Activated T-cell treated with anti-CD3 and anti-CD28 coated beads, Interleukin-2, amount 50 U/mL, for 72 hours (primary cell): ENCODE data around the gene TRAF3IP1. TPM values are rescaled to one million over a fixed set of nuclear protein-coding genes. Genes with fewer than 3 reads are reported as not detected.
A peak's percentile ranks its signal among the peaks of the same experiment; 100 is the strongest.

Experiments used
- ATAC-seq, 2 donors: fragments of 150-1000 bp; cut with Tn5 transposase; replicated peaks in 1 of 2; 2 replicates each; pipeline ENCODE4 v1.10.0; 2021; ENCODE audit warnings: moderate library complexity in 2 of 2, mild to moderate bottlenecking in 1 of 2
- DNase-seq, 2 donors: peaks; one replicate each; pipeline ENCODE4 v3.0.0; 2021 to 2022; ENCODE audit warnings: mixed read lengths in 1 of 2
- H3K27ac Mint-ChIP-seq: one replicate; pipeline ENCODE4 v1.8.0; 2022; ENCODE audit warnings: mild to moderate bottlenecking, moderate library complexity, mixed read lengths
- H3K27me3 Mint-ChIP-seq: one replicate; pipeline ENCODE4 v1.8.0; 2022; ENCODE audit warnings: low read depth, mixed read lengths
- H3K36me3 Mint-ChIP-seq, 2 donors: one replicate each; pipeline ENCODE4 v1.8.0; 2022; ENCODE audit warnings: mixed read lengths in 2 of 2, mild to moderate bottlenecking in 1 of 2; ENCODE audit not compliant: insufficient read depth in 2 of 2
- H3K4me1 Mint-ChIP-seq: one replicate; pipeline ENCODE4 v1.8.0; 2022; ENCODE audit warnings: low read depth, mixed read lengths
- H3K4me3 Mint-ChIP-seq, 2 donors: one replicate each; pipeline ENCODE4 v1.8.0; 2022; ENCODE audit warnings: mild to moderate bottlenecking in 2 of 2, mixed read lengths in 2 of 2, moderate library complexity in 2 of 2
- H3K9me3 Mint-ChIP-seq, 2 donors: one replicate each; pipeline ENCODE4 v1.8.0; 2022; ENCODE audit warnings: mixed read lengths in 2 of 2
- total RNA-seq, 2 donors: library from RNA; stranded (reverse); gene quantifications; one replicate each; pipeline ENCODE4 v1.2.3, GENCODE V29; 2022

Gene TRAF3IP1
- total RNA-seq, 2 donors from 2014 or later: 7.0 to 13.1 TPM

DNA sequence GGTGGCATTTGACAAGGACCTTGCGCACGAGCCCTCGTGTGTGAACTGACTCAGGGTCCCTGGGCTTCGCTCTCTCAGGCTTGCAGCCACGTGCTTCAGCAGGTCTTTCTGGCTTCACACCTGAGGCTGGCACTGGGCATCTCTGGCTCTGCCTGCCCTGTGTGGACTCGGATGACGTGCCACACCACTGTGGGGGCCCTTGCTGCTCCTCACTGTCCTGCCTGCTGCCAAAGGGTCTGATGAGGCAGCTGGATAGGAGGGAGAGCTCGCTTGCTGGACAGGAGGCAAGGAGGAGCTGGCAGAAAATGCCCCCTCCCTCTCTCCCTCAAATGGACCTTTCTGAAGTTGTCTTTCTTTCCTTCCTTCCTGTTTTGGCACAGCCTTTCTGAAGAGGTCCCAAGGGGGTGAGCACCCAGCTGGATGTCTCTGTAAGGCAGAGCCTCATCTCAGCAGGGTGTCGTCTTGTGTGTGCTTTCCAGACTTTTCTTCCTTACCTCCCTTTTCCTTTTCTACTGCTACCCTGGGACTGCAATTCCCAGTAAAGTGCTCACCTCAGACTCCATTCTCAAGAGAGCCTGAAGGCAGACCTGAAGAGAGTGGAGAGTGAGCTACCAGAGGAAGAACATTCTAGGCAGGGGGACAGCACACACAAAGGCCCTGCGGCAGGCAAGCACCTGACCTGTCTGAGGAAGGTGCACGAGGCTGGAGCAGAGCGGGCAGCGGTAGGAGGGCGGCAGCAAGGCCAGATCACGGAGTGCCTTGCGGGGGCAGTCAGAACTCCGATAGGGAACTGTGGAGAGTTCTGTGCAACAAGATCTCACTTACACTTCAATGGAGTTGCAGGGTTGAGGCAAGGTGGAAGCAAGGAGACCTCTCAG lies 37.2 kb upstream of the TRAF3IP1 start:
- no peak for ATAC-seq
- Mint-ChIP-seq H3K27me3 (no peaks in the 10 kb centered on the region), H3K9me3 (no peaks in the 10 kb centered on the region), H3K27ac (no peak overlapping the region), H3K36me3 (peaks cover 0 to 1% of the 10 kb centered on the region in 2 donors), H3K4me3 (no peak overlapping the region), H3K4me1 (peaks cover 36% of the 10 kb centered on the region)
- no peak for DNase-seq

DNA sequence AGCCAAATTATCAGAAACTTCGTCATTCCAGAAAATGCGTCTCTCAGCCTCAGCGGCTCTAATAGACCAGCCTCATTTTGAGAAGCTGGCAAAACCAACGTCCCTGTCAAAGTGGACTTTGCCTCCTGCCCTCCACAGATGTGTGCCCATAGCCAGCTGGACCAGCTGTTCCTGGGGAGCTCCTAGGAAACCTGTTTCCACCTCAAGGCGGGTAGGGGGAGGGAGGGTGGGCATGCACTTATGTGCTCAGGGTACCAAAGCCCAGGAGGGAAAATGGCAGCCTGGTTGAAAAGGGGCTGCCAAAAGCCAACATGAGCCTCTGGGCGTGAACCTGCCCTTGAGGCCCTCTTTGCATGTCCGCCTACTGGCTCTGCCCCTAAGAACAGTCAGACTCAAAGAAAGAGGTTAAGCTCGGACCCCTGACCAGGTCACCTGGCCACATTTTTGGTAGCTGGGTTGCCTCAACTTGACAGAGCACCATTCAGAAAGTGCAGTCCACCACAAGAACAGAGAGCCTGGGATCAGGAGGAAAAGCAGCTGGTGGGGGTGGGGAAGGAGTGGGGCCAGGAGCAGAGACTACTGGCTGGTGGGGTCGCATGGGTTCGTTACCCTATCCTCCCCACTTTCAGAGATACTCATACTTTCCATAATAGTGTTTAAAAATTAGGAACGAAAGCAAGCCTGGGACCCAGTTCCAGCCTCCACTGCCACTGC lies 35.4 kb upstream of the TRAF3IP1 start:
- no peak overlapping the region for H3K4me3 Mint-ChIP-seq
- no peaks in the 10 kb centered on the region for H3K27me3 Mint-ChIP-seq
- H3K27ac Mint-ChIP-seq: no peak overlapping the region
- H3K36me3 Mint-ChIP-seq: peaks cover 1% of the 10 kb centered on the region in 2 donors
- no peak for DNase-seq
- no peak for ATAC-seq
- no peaks in the 10 kb centered on the region for H3K9me3 Mint-ChIP-seq
- H3K4me1 Mint-ChIP-seq: peaks cover 45% of the 10 kb centered on the region

DNA sequence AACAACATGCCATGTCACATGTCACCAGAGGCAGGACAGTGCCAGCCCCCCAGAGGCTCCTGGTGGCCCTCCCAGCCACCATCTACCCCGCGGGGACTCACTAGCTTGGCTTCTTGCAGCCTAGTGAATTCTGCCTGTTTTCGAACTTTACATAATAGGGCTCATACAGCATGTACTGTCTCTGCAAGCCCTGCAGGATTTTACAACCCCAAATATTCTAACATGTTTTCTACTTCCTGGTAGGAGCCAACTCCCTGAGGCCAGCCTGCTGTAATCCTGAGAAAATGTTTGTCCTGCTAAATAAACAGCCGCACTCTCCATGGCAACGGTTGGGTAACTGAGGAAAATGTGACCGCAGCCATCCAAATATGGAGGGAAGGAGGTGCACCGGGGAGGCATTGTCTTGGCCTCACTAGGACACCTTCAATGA lies 34.6 kb upstream of the TRAF3IP1 start:
- DNase-seq (no peak), ATAC-seq (no peak)
- Mint-ChIP-seq H3K36me3 (peaks cover 1% of the 10 kb centered on the region in 2 donors), H3K9me3 (no peaks in the 10 kb centered on the region), H3K27me3 (no peaks in the 10 kb centered on the region), H3K4me1 (peaks cover 52% of the 10 kb centered on the region), H3K27ac (no peak overlapping the region), H3K4me3 (no peak overlapping the region)

DNA sequence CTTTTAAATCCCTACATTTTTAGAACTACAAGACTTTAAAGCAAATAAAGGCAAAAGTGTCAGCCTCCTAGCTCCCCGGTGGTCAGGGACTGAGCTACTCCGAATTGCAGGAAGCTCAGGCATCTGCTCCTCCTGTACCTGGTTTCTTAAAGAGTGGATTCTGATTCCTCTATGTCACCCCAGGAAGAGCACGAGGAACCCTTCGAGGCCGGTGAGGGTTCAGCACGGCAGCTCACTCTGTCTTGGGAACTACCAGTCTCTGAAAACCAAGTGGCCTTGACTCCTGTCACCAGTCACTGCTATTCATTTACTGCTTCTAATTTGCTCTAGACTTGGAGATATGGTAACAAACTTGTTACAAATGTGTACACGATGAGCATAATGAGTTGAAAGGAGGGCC lies 34.2 kb upstream of the TRAF3IP1 start:
- Mint-ChIP-seq H3K4me3 (no peak overlapping the region), H3K4me1 (peaks cover 52% of the 10 kb centered on the region), H3K36me3 (peaks cover 1% of the 10 kb centered on the region in 2 donors), H3K9me3 (no peaks in the 10 kb centered on the region), H3K27ac (no peak overlapping the region), H3K27me3 (no peaks in the 10 kb centered on the region)
- ATAC-seq: no peak
- DNase-seq: no peak

DNA sequence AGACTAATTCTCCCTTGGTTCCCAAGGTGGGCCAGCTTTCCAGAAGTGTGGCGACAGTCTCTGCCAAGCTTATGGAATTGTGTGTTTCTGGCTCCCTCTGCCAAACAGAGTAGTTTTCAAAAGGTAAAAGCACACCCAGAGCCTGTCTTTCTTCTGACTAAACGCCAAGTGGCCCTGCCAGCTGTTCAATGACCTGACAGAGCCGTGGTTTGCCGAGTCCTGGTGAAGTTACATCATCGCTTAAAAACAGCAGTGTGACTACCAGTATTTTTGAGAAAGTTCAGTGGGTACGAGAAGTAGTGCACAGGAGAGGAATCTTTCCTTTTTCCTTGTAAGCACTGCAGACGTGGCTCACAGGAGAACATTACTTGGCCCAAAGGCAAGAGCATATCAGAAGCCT lies 33.8 kb upstream of the TRAF3IP1 start:
- ATAC-seq: no peak
- H3K27me3 Mint-ChIP-seq: no peaks in the 10 kb centered on the region
- no peaks in the 10 kb centered on the region for H3K9me3 Mint-ChIP-seq
- DNase-seq: no peak
- peak overlapping the region; percentile 80 to 85 for H3K4me3 Mint-ChIP-seq
- H3K27ac Mint-ChIP-seq: no peak overlapping the region
- H3K36me3 Mint-ChIP-seq: peaks cover 1% of the 10 kb centered on the region in 2 donors
- peaks cover 52% of the 10 kb centered on the region for H3K4me1 Mint-ChIP-seq

DNA sequence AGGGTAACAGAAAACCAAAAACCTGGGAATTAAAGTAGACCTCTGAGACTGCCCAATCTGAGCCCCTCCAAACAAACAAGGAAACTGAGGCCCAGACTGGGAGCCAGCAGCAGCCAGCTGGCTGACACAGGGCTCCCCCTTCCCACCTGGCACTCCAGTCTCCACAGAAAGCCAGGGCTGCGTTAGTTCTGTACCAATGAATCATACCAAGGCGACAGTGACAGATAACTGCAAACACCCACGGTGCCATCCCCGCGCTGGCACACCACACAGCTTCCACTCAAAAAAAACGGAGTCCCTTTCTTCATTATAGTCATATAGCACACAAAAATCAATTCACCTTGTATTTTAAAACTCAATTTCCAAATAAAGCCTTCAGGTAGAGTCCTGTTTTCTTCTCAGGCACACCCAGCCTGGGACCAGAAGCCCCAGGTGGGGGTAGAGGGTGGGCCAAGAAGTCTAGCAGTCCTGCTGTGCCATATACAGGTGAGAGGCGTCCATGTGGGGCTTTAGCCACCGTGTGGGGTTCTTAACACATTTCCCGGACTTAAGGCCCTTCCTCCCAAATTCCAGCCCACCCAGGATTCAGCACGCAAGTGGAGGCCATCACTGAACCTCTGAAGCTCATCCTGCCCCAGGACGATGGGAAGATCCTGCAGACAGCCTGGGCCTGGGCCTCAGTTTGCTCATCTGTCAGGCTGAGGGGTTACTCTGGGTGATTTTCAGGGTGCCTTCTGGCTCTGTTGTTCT lies 33.2 kb upstream of the TRAF3IP1 start:
- Mint-ChIP-seq H3K36me3 (peaks cover 1% of the 10 kb centered on the region in 2 donors), H3K27ac (no peak overlapping the region), H3K4me3 (peak overlapping the region; percentile 80 to 85), H3K9me3 (no peaks in the 10 kb centered on the region), H3K4me1 (peaks cover 50% of the 10 kb centered on the region), H3K27me3 (no peaks in the 10 kb centered on the region)
- ATAC-seq (no peak), DNase-seq (peak; percentile 49 to 53)

DNA sequence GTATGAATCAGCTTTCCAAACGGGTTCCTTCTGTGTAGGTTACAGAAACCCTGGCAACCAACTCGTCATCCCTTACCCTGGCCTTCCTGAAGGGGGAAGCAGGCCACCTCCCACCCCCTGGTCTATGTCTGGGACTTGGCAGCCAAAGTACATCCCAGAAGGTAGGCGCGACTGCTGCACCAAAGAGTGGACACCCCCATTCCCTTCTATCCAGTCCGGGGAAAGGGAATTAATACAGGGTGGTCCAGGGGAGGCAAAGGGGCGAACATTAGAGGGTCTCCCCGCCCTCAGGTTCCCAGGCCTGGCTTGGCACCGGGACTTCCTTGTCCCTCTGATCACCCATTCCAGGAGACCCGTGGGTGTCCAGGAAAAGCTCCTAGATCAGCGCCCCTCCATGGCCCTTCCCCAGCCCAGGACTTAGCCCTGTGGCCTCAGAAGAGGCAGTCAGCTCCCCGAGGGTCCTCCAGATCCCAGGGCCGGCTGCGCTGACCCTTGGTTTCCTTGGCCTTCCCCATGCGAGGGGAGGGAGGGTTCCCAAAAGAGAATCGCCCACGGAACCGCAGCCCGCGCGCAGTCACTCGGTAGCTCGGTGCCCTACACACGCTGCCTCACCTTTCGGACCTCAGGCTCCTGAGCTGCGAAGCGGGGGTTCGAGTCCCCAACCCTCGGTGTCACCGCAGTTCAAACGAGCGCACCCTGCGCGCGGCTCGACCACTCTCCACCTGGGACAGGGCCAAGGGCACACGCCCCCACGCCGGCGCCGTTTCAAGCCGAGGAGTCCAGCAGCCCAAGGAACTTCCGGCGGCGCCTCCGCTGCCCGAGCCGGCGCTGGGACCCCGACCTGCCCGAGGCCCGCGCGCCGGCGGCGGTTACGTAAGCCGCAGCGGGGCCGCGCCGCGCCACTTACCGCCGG lies 32.3 kb upstream of the TRAF3IP1 start, which contains the start of gene PER2:
TSS of gene PER2 (minus strand) at position 874 of the 913 bp plus-strand sequence. CDS start 10,674 bp downstream, outside the sequence.
- no peaks in the 10 kb centered on the region for H3K27me3 Mint-ChIP-seq
- H3K27ac Mint-ChIP-seq: peak within 1 kb of the TSS; percentile 69
- H3K9me3 Mint-ChIP-seq: no peaks in the 10 kb centered on the region
- DNase-seq (peak; percentile 20 to 34), ATAC-seq (peak in 1 of 2 donors; percentile 45)
- H3K36me3 Mint-ChIP-seq: peaks cover 0 to 1% of the 10 kb centered on the region in 2 donors
- peaks cover 48% of the 10 kb centered on the region for H3K4me1 Mint-ChIP-seq
- peak within 1 kb of the TSS; percentile 86 to 90 for H3K4me3 Mint-ChIP-seq

DNA sequence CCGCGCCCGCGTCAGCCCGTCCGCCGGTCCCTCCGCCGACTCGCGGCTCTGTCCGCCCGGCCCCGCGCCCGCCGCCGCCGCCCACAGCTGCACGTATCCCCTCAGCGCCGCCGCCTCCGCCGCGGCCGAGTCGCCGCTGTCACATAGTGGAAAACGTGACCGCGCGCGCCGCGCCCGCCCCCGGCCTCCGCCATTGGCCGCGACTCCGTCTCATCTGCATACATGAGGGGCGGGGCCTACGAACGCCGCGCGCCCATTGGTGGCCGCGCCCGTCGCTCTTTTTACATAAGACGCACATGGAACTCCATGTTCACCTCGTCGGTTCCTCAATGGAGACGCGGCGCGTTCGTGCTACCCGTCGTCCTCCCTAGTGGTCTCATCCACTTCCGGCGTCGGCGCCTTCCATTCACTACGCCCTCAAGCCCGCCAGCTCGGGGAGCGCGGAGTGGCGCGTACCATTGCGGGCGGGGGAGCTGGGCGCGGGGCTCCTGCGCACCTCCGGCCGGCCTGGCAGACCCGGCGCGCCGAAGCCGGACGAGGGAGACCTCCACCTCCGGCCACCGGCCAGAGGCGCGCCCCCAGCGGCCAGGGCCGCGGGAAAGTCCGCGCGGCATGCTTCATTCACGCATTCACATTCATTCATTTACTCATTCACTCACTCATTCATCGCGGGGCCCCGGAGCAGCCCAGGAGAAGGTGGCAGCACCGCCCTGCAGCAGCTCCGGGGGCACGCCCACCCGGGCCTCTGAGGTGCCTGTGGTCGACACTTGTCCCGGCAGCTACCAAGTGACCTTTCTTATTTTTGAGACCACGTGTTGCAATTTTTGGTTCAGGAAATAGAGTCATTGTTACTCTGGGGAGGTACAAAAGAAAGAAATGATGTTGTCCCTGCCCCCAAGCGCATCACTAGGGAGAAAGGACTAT lies 31.4 kb upstream of the TRAF3IP1 start:
- H3K27ac Mint-ChIP-seq: peak overlapping the region; percentile 69
- no peaks in the 10 kb centered on the region for H3K27me3 Mint-ChIP-seq
- ATAC-seq (peak; percentile 88), DNase-seq (peak; percentile 98)
- peak overlapping the region; percentile 86 to 90 for H3K4me3 Mint-ChIP-seq
- peaks cover 39% of the 10 kb centered on the region for H3K4me1 Mint-ChIP-seq
- H3K36me3 Mint-ChIP-seq: peaks cover 0 to 1% of the 10 kb centered on the region in 2 donors
- H3K9me3 Mint-ChIP-seq: no peaks in the 10 kb centered on the region

DNA sequence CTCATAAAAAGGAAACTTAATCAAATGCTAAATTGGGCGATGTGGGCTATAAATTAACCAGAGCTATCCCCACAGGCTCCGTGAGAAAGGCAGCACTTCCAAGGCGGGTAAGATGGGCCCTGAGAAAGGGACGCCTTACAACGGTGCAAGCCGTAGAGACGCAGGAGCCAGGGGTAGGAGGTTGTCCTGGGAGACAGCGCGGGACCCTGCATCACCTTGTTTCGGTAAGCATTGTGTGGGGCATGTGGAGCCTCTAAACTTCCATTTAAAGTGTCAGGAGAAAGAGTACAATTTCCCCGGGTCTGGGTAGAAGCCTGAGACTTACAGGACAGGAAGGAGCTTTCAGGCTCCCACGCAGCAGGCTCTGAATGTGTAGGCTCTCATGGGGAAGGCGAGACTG lies 30.7 kb upstream of the TRAF3IP1 start:
- Mint-ChIP-seq H3K27me3 (no peaks in the 10 kb centered on the region), H3K36me3 (peaks cover 0 to 1% of the 10 kb centered on the region in 2 donors), H3K27ac (peak overlapping the region; percentile 35), H3K4me3 (peak overlapping the region; percentile 86 to 90), H3K4me1 (peaks cover 37% of the 10 kb centered on the region), H3K9me3 (no peaks in the 10 kb centered on the region)
- DNase-seq: no peak
- no peak for ATAC-seq

DNA sequence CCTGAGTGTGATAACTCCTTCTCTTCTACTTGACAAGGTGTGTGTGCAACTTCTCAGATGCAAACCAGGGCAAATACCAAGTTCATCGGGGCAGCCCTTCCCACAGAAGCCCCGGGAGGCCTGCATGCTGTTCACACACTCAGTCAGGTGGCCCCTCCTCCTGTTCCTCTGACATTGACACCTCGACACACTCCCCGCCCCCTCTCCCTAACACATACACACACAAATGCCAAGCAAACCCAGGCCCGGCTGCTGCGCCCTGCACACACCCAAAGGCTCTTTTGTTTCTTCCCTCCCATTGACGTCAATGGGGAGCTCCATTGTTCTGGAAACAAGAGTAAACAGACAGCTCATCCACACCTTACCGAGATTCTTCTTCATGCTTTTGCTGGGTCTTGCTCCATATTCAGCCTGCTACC lies 30.2 kb upstream of the TRAF3IP1 start:
- DNase-seq: peak in 1 of 2 donors; percentile 15
- H3K4me3 Mint-ChIP-seq: peak overlapping the region; percentile 86 to 90

More for the DNA sequence above, 30.2 kb upstream of the TRAF3IP1 start:
- no peaks in the 10 kb centered on the region for H3K9me3 Mint-ChIP-seq
- no peak for ATAC-seq
- H3K27ac Mint-ChIP-seq: no peak overlapping the region
- H3K27me3 Mint-ChIP-seq: no peaks in the 10 kb centered on the region
- peaks cover 37% of the 10 kb centered on the region for H3K4me1 Mint-ChIP-seq
- peaks cover 0 to 1% of the 10 kb centered on the region in 2 donors for H3K36me3 Mint-ChIP-seq
